GM12865 (cell line): ENCODE results near the gene FARS2.

Experiments used
- DNase-seq: peaks from one replicate; pipeline ENCODE4 v3.0.0; 2010; ENCODE audit warnings: low read depth
- H3K4me3 ChIP-seq: 2 replicates; pipeline ENCODE4 v1.5.1; 2011; ENCODE audit warnings: mild to moderate bottlenecking, low read depth, low read length, control low read depth
- CTCF ChIP-seq: IDR thresholded peaks from 2 replicates; pipeline ENCODE4 v1.5.1; 2011; ENCODE audit warnings: low read length, control low read depth, low read depth, inconsistent platforms; ENCODE audit not compliant: insufficient read depth; ENCODE audit errors: missing control alignments

Gene FARS2

DNA sequence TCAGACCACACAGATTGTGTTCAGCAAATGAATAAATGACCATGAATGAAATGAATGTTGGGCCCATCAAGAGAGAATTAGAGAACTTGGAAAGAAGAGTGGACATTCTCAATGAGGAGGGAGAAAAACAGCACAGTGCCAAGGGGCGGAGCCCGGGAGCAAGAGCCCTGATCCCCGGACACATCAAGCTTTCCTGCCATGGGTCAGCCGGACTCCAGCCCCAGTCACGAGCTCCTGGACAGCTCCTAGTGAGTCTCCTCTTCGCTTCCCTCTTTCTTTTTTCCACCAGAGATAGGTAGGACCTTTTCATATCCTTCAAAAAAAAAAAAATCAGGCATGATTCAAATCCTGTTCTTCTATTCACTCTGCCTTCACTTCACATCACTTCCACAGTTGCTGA lies 471.2 kb downstream of the FARS2 start:
- H3K4me3 ChIP-seq, result no peak overlapping the region
- DNase-seq, result no peak
- no peak for TF ChIP-seq CTCF

DNA sequence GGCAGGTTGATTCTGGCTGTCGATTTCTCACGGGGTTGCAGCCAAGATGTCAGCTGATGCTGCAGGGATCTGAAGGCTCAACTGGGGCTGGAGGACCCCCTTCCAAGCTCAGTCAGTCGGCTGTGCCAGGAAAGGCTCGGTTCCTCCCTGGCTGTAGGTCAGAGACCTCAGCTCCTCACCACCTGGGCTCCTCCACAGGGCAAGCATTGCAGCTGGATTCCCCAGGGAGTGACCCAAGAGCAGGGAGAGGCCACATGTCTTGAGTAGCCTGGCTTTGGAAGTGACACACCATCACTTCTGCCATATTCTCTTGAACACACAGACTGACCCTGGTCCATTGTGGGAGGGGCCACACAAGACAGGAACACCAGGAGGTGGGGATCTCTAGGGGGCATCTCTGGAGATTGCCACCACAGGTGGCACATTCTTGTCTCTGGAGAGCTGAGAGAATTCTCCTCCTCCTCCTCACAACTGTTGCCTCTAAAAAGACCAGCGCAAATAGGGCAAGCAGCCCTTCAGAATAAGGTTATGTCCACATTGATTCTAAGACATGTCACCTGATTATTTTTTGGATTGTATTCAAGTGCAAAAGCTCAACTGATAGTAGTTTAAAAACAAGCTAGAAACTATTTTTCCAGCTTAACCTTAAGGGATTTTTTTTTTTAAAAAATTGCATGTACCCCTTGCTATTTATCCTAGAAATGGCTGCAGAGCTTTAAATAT lies 474.9 kb downstream of the FARS2 start:
- H3K4me3 ChIP-seq, result no peak overlapping the region
- DNase-seq, result no peak
- TF ChIP-seq CTCF, result no peak

DNA sequence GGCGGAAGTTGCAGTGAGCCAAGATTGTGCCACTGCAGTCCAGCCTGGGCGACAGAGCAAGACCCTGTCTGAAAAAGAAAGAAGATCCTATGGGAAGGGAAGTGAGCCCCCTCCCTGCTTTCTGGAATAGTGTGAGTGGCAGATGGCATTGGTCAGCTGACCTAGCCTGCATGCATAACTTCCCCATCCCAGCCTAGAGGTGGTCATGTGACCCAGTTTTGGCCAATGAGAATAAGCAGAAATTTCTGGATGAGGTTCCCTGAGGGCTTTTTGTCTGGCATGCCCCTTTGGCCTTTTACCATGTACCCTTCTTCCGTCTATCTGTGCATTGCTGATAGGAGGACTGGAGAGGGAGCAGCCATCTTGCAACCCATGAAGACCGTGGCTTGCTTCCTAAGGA lies 476.1 kb downstream of the FARS2 start:
- no peak for DNase-seq
- no peak for TF ChIP-seq CTCF
- no peak overlapping the region for H3K4me3 ChIP-seq

- no peak for DNase-seq
- TF ChIP-seq CTCF, result no peak
- no peak overlapping the region for H3K4me3 ChIP-seq
Observed at GRCh38 chr6:5738211-5738610, 476.9 kb downstream of the FARS2 start.

GRCh38 chr6:5744497-5744896 lies 483.2 kb downstream of the FARS2 start:
- DNase-seq, result no peak
- no peak for TF ChIP-seq CTCF
- H3K4me3 ChIP-seq, result no peak overlapping the region

DNA sequence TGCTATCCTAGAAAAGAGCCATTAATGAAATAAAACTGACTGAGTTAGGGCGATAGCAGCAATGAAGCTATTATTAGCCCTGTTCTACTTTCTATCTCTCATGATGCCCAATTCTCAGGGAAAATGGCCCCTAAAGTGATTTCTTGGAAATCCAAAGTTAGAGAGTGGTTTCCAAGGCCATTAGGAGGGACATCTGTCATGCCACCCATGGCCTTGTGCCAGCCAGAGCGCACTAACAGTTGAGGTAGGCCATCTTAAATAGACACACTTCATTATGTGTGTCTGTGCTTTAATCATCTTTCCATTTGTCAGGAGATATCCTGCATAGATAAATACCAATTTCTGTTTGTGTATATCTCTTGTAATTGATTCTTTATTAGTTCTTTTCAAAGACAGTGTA lies 483.8 kb downstream of the FARS2 start:
- DNase-seq, result no peak
- no peak for TF ChIP-seq CTCF
- no peak overlapping the region for H3K4me3 ChIP-seq
